Measurements from ENCODE around the gene RAB44.

The RAB44 gene

GRCh38 chr6:36737043-36737785, 39.6 kb downstream of the RAB44 start:
- in situ Hi-C loops (cut with HindIII; ENCODE audit: low pct_unique_long_range_greater_than_20kb, low sequenced_read_pairs) = no loop called here
- no peak for DNase-seq (ENCODE audit: low read depth in 1 of 2, low spot score in 1 of 2)
- TF ChIP-seq JUND (IDR thresholded peaks at IDR 0.05; ENCODE audit: low read depth) = no peak

GRCh38 chr6:36738108-36738507, 40.5 kb downstream of the RAB44 start:
- no peak for TF ChIP-seq JUND (IDR thresholded peaks at IDR 0.05; ENCODE audit: low read depth)
- in situ Hi-C loops (cut with HindIII; ENCODE audit: low pct_unique_long_range_greater_than_20kb, low sequenced_read_pairs) = no loop called here
- DNase-seq (ENCODE audit: low read depth in 1 of 2, low spot score in 1 of 2) = no peak

- TF ChIP-seq JUND (IDR thresholded peaks at IDR 0.05; ENCODE audit: low read depth) = no peak
- DNase-seq (ENCODE audit: low read depth in 1 of 2, low spot score in 1 of 2) = no peak
- in situ Hi-C loops (cut with HindIII; ENCODE audit: low pct_unique_long_range_greater_than_20kb, low sequenced_read_pairs) = no loop called here
These were observed 42.6 kb downstream of the RAB44 start for GRCh38 chr6:36739947-36740817.

DNA sequence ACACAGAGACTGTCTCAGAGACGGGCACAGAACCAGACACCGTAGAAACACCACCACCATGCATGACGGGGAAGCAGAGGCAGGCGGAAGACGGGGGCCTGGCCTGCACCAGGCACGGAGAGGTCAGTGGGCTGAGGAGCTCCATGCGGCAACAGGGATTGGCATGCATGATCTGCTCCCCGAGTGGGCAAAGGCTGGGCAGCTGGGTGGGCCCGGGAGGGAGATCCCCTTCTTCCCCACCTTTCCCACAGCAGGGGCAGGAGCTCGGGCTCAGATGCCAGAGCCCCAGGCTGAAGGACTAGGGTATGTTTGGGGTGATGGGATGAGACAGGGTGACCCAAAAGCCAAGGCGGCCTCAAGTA, 43.2 kb downstream of the RAB44 start:
- no peak for DNase-seq (ENCODE audit: low read depth in 1 of 2, low spot score in 1 of 2)
- in situ Hi-C loops (cut with HindIII; ENCODE audit: low pct_unique_long_range_greater_than_20kb, low sequenced_read_pairs) = no loop called here
- no peak for TF ChIP-seq JUND (IDR thresholded peaks at IDR 0.05; ENCODE audit: low read depth)

GRCh38 chr6:36742146-36742545, 44.5 kb downstream of the RAB44 start:
- in situ Hi-C loops (cut with HindIII; ENCODE audit: low pct_unique_long_range_greater_than_20kb, low sequenced_read_pairs) = no loop called here

DNA sequence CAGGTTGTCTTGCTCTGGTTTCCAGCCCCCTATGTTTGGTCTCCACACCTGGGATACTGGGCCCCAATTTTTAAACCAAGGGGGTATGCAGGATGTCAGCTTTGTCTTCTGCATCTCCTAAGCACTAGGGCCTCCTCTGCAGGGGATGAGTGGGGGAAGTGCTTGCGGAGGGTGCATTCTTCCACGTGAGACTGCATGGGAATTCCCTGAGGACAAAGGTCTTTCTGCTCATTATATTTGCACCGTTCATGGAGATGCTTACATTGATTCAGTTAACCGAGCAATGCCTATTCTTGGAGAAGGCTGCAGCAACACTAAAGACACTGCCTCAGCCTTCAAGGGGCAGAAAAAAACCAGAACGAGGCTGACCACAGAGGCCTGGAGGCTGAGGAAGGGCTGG, 45.4 kb downstream of the RAB44 start:
- TF ChIP-seq JUND (IDR thresholded peaks at IDR 0.05; ENCODE audit: low read depth) = no peak
- DNase-seq (ENCODE audit: low read depth in 1 of 2, low spot score in 1 of 2) = no peak
- in situ Hi-C loops (cut with HindIII; ENCODE audit: low pct_unique_long_range_greater_than_20kb, low sequenced_read_pairs) = no loop called here

More at GRCh38 chr6:36742146-36742545, 44.5 kb downstream of the RAB44 start:
- no peak for TF ChIP-seq JUND (IDR thresholded peaks at IDR 0.05; ENCODE audit: low read depth)
- DNase-seq (ENCODE audit: low read depth in 1 of 2, low spot score in 1 of 2) = no peak

GRCh38 chr6:36743538-36744303, 46.1 kb downstream of the RAB44 start:
- in situ Hi-C loops (cut with HindIII; ENCODE audit: low pct_unique_long_range_greater_than_20kb, low sequenced_read_pairs) = no loop called here
- no peak for DNase-seq (ENCODE audit: low read depth in 1 of 2, low spot score in 1 of 2)
- no peak for TF ChIP-seq JUND (IDR thresholded peaks at IDR 0.05; ENCODE audit: low read depth)

DNA sequence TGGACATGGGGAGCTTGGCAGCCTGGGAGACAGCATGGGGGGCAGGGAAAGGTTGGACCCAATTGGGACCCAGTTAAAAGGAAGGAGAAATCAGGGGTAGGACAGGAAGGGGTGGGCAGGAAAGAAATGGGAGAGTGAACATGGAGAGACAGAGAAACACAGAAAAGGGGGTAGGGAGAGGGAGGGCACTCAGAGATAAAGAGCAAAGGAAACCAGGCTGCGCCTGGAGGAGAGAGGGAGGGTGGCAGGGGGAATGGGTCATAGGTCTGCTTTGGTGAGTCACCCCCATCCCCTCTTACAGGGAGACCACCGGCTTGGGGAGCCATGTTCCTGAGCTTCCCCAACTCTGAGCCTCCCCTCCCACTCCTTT, 46.7 kb downstream of the RAB44 start:
- DNase-seq (ENCODE audit: low read depth in 1 of 2, low spot score in 1 of 2) = no peak
- no peak for TF ChIP-seq JUND (IDR thresholded peaks at IDR 0.05; ENCODE audit: low read depth)
- in situ Hi-C loops (cut with HindIII; ENCODE audit: low pct_unique_long_range_greater_than_20kb, low sequenced_read_pairs) = no loop called here

- no peak for DNase-seq (ENCODE audit: low read depth in 1 of 2, low spot score in 1 of 2)
- no peak for TF ChIP-seq JUND (IDR thresholded peaks at IDR 0.05; ENCODE audit: low read depth)
- in situ Hi-C loops (cut with HindIII; ENCODE audit: low pct_unique_long_range_greater_than_20kb, low sequenced_read_pairs) = no loop called here
These were observed 47.7 kb downstream of the RAB44 start for GRCh38 chr6:36745283-36745682.

- in situ Hi-C loops (cut with HindIII; ENCODE audit: low pct_unique_long_range_greater_than_20kb, low sequenced_read_pairs) = no loop called here
- DNase-seq (ENCODE audit: low read depth in 1 of 2, low spot score in 1 of 2) = no peak
- no peak for TF ChIP-seq JUND (IDR thresholded peaks at IDR 0.05; ENCODE audit: low read depth)
These were observed 48.2 kb downstream of the RAB44 start for GRCh38 chr6:36745836-36746235.

DNA sequence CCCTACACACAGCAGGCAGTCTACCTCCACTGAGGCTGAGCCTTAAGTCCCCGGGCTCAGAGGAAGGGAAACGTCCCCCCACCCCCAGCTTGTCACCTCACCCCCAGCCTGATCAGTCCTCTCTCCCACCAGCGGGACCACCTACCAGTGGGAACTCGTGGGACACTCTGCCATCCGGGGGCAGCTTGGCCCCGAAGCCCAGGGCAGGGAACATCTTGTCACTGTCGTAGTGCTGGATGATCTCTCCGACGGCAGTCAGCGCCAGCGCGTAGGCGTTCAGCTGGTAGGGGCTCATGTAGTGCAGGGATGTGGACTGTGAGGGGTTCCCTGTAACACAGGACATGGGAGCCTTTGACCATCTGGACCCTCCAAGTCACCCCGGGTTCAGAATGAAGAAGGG, 48.6 kb downstream of the RAB44 start:
- in situ Hi-C loops (cut with HindIII; ENCODE audit: low pct_unique_long_range_greater_than_20kb, low sequenced_read_pairs) = no loop called here
- no peak for TF ChIP-seq JUND (IDR thresholded peaks at IDR 0.05; ENCODE audit: low read depth)
- no peak for DNase-seq (ENCODE audit: low read depth in 1 of 2, low spot score in 1 of 2)

GRCh38 chr6:36749829-36750489, 52.3 kb downstream of the RAB44 start:
- no peak for TF ChIP-seq JUND (IDR thresholded peaks at IDR 0.05; ENCODE audit: low read depth)
- in situ Hi-C loops (cut with HindIII; ENCODE audit: low pct_unique_long_range_greater_than_20kb, low sequenced_read_pairs) = no loop called here
- DNase-seq (ENCODE audit: low read depth in 1 of 2, low spot score in 1 of 2) = no peak
